ENCODE data around the gene GCNA.

- TF ChIP-seq RB1 (IDR thresholded peaks at IDR 0.05; ENCODE audit: borderline replicate concordance) (no peak), REST (IDR thresholded peaks at IDR 0.05; ENCODE audit: low read depth, low read length) (no peak), EP300 (IDR thresholded peaks at IDR 0.05; ENCODE audit: borderline replicate concordance in 1 of 2, control insufficient read depth in 1 of 2, low read depth in 2 of 2, low read length in 2 of 2) (no peak)
Observed at GRCh38 chrX:71536285-71536684, 42.0 kb upstream of the GCNA start.
